H1 (cell line): ENCODE results near the gene PTGER3. TPM values are rescaled to one million over a fixed set of nuclear protein-coding genes. Genes with fewer than 3 reads are reported as not detected.

Experiments
- CHD7 ChIP-seq: fragments of 300-600 bp; sonication (generic); IDR thresholded peaks from 2 replicates; pipeline ENCODE4 v1.7.1; 2012; ENCODE audit warnings: low read length, moderate library complexity, mild to moderate bottlenecking, inconsistent platforms; ENCODE audit not compliant: insufficient replicate concordance
- CREB1 ChIP-seq: IDR thresholded peaks from 2 replicates; pipeline ENCODE4 v1.6.1; 2012; ENCODE audit warnings: inconsistent platforms
- E2F6 ChIP-seq: IDR thresholded peaks from 2 replicates; pipeline ENCODE4 v1.6.1; 2012; ENCODE audit warnings: inconsistent platforms
- GTF2F1 ChIP-seq: IDR thresholded peaks from 2 replicates; pipeline ENCODE4 v1.6.1; 2012; ENCODE audit warnings: low read depth, low read length, improper control_type of control experiment, borderline replicate concordance
- HDAC6 ChIP-seq: IDR thresholded peaks from one replicate; pipeline ENCODE4 v1.7.1; 2012; ENCODE audit warnings: low read depth, mild to moderate bottlenecking, inconsistent platforms, low read length, moderate library complexity
- KDM5A ChIP-seq: fragments of 200-600 bp; IDR thresholded peaks from 2 replicates; pipeline ENCODE4 v1.7.1; 2012; ENCODE audit warnings: mild to moderate bottlenecking, low read length, inconsistent platforms, mixed read lengths
- MAFK ChIP-seq: IDR thresholded peaks from 2 replicates; pipeline ENCODE4 v1.6.1; 2012; ENCODE audit warnings: low read depth, mild to moderate bottlenecking, improper control_type of control experiment, low read length
- NANOG ChIP-seq: IDR thresholded peaks from 2 replicates; pipeline ENCODE4 v1.6.1; 2011; ENCODE audit warnings: low read length, low read depth, mild to moderate bottlenecking, inconsistent platforms; ENCODE audit not compliant: insufficient read depth, poor library complexity, severe bottlenecking
- POLR2A ChIP-seq, 2 experiments: IDR thresholded peaks; 1 replicate in 1 of 2; 2 replicates in 1 of 2; pipeline ENCODE4 v1.6.1; 2011; ENCODE audit warnings: low read depth in 2 of 2, low read length in 2 of 2, mild to moderate bottlenecking in 2 of 2; ENCODE audit errors: control extremely low read depth in 1 of 2
- SIN3A ChIP-seq, 2 experiments: IDR thresholded peaks in 1 of 2; conservative IDR thresholded peaks in 1 of 2; 2 replicates each; pipeline ENCODE4 v1.6.1; 2011 to 2012; ENCODE audit warnings: low read length in 2 of 2, improper control_type of control experiment in 1 of 2, low read depth in 1 of 2, mild to moderate bottlenecking in 1 of 2
- SP1 ChIP-seq: IDR thresholded peaks from 2 replicates; pipeline ENCODE4 v1.6.1; 2011; ENCODE audit warnings: low read depth, low read length
- SP4 ChIP-seq: IDR thresholded peaks from 2 replicates; pipeline ENCODE4 v1.6.1; 2012; ENCODE audit warnings: low read length, inconsistent platforms
- YY1 ChIP-seq: IDR thresholded peaks from 2 replicates; pipeline ENCODE4 v1.6.1; 2011; ENCODE audit warnings: low read depth, mild to moderate bottlenecking, low read length
- polyA plus RNA-seq, 7 experiments: library from polyadenylated mRNA; depleted of rRNA in 3 of 7; stranded (reverse) in 5 of 7; unstranded in 2 of 7; fragments of >200 nt in 5 of 7; fragments of 200-250 nt in 2 of 7; gene quantifications; 1 replicate in 5 of 7; 2 replicates in 1 of 7; 4 replicates in 1 of 7; pipeline versions ENCODE4 v1.2.1 to v1.2.3, GENCODE V29; 2011 to 2013; ENCODE audit warnings: missing spikeins in 2 of 7, mixed read lengths in 2 of 7
- total RNA-seq: library from RNA; stranded (reverse); fragmentation: NEBNext Ultra II Directional; extraction: Animal tissue kit (Norgen Biotek cat#: 25700); gene quantifications from 2 replicates; pipeline ENCODE4 v1.2.1, GENCODE V29; 2021

PTGER3 gene
- total and polyA plus RNA-seq, 2 of the 8 experiments (the other 6 are each of a cell fraction or from before 2014, with no cell fraction given) = 0.38 to 0.82 TPM

- TF ChIP-seq CHD7 (no peak), SP4 (no peak), POLR2A (IDR thresholded peaks at IDR 0.05; ENCODE audit: control extremely low read depth in 1 of 2, low read depth in 2 of 2, low read length in 2 of 2) (no peak), MAFK (no peak), KDM5A (no peak), HDAC6 (no peak), CREB1 (no peak), NANOG (no peak), E2F6 (no peak), GTF2F1 (no peak), SP1 (no peak), SIN3A (conservative IDR thresholded peaks at IDR 0.05 in 1 of 2, IDR thresholded peaks at IDR 0.05 in 1 of 2; ENCODE audit: low read depth in 1 of 2, low read length in 2 of 2) (no peak), YY1 (no peak)
These were observed 24.1 kb downstream of the PTGER3 start (continued) for GRCh38 chr1:71023515-71023914.
